T-helper 2 cell treated with Interferon-gamma antibody and Interleukin-4, amounts not matched to agents 100 ng/mL and 5 ng/mL, for 36 hours (primary cell): ENCODE measurements around the gene CDS2. TPM values are rescaled to one million over a fixed set of nuclear protein-coding genes. Genes with fewer than 3 reads are reported as not detected.

Source experiments
- intact Hi-C: fragments of 100-400 bp; cut with micrococcal nuclease; formaldehyde crosslinking; loops from one replicate; pipeline ENCODE4 v1.15.1; 2023
- total RNA-seq: library from RNA; stranded (reverse); gene quantifications from 2 replicates; pipeline ENCODE4 v1.2.3, GENCODE V29; 2022

Gene CDS2
- total RNA-seq, 1 donor from 2014 or later = 51.9 TPM

DNA sequence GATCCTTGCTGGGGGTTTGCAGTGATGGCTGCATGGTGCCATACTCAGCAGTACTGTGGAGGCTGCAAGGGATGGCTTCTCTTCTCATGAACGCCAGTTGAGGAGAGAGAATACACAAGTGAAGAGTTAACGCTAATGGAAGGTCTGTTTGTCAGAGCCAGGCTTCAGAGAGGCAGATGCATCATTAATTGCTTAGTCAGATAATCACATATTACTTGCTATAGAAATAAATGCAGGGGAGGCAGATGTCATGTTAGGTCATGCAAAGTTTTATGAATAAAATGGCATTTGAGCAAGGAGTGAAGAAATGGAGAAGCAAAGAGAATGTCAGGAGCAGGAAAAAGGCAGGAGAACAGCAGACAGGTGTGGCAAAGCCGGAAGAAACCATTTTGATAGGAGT, 51.2 kb downstream of the CDS2 start:
- intact Hi-C loops = no loop called here

DNA sequence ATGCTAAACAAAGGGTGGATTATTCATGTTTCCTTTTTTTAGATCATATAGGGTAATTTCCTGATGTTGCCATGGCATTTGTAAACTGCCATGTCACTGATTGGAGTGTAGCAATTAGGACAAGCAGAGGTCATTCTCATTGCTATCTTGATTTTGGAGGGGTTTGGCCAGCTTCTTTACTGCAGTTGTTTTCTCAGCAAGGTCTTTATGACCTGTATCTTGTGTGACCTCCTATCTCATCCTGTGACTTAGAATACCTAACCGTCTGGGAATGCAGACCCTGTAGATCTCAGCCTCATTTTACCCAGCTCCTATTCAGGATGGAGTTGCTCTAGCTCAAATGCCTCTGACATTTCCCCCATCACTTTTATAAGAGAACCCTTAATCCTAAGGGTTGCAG, 53.6 kb downstream of the CDS2 start:
- intact Hi-C loops = no loop called here

DNA sequence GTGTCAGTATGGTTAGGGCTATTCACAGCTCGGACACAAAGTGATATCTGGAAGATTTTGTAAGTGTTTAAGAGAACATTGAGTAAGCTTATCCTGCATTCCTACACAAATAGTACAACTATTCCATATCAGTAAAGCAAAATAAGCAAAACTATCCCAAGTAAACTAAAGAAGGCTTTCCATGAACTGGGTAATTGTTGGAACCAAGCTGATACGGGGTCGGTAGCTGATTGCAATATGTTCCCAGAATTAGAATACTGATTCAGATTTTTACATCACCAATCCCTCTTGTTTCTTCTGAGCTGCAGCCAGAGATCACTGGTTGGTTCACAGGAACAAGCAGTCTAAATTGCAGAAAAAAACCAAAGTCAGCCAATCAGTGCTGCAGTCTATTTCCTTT, 54.1 kb downstream of the CDS2 start:
- intact Hi-C loops = no loop called here

DNA sequence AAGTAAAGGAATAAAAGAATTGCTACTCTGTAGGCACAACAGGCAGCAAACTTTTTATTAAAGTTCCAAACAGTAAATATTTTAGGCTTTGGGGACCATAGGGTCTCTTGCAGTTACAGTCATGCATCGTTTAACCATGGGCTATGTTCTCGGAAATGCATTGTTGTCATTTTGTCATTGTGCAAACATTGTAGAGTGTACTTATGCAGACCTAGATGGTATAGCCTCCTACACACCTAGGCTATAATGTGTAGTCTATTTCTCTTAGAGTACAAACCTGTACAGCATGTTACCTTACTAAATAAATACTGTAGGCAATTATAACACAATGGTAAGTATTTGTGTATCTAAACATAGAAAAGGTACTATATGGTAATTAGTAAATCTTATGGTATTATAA, 54.7 kb downstream of the CDS2 start:
- intact Hi-C loops = no loop called here

DNA sequence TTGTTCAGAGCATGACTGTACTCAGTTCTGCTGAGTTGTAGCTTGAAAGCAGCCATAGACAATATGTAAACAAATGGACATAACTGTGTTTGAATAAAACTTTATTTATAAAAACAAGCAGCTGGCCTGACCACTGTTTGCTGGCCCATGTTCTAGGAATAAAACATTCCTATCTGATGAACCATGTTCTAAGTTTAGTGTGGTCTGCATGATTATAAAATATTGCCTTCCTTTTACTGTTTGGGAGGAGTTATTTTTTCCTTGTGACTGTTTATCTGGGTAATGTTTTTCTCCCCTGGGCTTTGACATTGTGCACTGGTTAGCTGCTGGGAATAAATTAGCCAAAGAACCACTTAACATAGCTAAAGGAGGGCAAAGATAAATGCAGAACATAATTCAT, 55.1 kb downstream of the CDS2 start:
- intact Hi-C loops = no loop called here

DNA sequence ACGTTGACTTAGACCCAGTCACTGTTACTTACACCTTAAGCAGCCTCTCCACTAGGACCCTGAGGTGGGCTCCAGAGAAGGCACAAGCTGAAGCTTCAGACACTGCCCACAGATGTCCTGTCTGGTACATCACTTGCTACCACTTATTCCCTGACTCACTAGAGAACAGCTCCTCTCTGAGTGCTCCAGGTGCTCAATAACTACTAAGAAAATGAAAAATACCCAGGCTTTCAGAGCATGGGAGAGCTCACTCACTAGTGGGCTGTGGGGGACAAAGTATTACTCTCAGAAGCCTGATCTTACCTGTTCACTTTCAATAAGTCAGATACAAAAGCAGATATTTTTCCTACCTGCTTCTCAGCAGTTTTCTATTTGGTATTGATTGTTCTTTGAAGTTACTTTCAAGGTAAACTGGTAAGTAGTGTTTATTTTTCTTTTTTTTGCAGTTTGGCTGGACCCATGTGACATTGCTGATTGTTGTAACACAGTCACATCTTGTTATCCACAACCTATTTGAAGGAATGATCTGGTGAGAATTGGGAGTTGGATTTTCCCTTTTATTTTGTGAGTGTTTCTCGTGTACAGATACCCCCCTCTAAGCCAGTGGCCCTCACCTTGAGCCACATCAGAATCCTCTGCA, 55.9 kb downstream of the CDS2 start:
- intact Hi-C loops = no loop called here

DNA sequence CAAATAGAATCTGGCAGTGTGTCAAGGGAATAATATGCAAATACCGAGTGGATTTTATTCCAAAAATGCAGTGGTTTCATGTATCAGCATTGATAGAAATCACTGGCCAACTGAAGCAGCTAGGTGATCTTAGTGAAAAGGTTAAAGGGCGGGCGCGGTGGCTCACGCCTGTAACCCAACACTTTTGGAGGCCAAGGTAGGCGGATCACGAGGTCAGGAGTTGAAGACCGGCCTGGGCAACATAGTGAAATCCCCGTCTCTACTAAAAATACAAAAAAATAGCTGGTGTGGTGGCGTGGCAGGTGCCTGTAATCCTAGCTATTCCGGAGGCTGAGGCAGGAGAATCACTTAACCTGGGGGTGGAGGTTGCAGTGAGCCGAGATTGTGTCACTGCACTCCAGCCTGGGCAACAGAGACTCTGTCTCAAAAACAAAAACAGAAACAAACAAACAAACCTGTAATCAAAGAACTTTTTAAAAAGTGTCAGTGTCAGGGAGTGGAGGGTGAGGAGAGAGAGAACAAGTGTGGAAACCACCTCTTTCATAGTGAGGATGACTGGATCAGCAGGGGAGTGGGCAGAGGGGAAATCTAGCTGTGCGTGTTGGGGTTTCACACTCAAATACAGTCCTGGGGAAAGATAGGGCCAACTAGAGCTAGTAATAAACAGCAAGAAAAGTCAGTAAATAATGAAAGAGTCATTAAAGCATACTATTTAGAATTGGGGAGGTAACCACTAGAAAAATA, 57.1 kb downstream of the CDS2 start:
- intact Hi-C loops = no loop called here

DNA sequence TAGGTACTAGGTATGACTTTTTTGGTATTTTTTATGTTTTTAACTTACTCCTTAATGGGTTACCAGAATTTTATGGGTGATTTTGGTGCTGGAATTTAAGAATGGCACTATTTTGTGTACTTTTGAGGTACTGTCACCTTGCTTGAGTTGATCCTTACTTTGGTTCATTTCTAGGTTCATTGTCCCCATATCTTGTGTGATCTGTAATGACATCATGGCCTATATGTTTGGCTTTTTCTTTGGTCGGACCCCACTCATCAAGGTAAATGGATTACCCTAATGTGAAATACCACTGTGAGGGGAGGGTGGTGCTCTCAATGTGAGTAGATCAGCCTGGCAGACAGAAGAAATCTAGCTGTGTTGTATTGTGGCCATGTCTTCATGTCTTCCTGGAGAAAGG, 57.9 kb downstream of the CDS2 start:
- intact Hi-C loops = no loop called here

DNA sequence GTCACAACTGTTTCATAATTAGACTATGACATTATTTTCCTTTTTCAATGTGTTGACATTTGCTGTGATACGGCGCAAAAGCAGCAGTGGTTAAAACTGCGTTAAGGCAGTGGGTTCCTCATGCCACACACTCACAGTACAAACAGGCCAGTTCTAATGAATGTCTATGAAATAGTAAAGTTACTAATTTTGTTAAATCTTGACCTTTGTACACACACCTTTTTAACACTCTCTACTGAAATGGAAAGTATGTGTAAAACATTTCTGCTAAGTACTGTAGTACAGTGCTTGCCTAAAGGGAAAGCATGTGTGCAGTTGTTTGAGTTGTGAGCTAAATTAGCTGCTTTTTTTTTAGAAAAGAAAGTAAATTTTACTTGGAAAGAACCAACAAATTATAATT, 60.3 kb downstream of the CDS2 start:
- intact Hi-C loops = no loop called here

DNA sequence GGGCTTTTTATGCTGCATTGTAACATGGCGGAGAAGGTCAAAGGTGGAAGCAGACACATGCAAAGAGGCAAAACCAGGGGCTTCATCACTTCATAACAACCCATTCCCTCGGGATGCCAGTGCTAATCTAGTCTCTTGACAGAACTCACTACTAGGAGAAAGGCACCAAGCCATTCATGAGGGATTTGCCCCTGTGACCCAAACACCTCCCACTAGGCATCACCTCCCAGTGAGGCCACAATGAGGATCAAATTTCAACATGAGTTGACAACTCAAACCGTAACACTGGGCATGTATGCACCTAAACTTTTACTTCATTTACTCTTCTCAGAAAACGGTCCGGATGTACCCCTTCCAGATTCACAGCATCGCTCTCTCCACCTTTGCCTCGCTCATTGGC, 61.9 kb downstream of the CDS2 start:
- intact Hi-C loops = no loop called here

DNA sequence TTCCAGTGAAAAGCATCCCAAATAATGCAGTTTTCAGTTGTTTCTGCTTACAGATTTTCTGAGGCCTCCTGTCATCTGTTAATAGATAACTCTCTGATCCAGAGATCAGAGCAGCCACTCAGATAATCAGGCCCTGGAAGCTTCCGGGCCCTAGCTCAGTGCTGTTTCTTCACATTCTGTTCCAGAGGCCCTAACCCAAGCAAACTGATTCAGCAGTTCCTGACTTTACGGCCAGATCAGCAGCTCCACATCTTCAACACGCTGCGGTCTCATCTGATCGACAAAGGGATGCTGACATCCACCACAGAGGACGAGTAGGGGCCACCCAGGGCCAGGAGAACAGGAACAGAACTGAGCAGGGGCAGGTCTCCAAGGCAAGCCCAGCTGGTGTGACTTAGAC, 63.1 kb downstream of the CDS2 start:
- intact Hi-C loops = no loop called here

DNA sequence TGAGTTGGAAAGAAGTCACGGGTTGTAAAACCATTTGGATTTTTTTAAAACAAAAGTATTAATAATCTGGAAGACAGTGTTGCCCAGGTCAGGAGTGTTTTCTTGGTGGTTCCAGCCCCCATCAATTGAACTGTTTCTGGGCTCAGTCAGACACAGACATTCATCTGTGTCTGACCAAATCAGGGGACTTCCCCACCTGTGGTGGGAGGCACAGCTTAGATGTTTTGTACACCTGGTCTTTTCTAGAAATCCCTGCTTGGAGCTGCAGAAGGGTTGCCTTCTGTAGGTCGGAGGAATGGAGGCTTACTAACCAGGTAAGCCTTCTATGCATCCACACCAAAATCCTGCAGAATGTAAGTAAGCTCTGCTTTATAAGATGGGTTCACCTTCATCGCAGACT, 63.6 kb downstream of the CDS2 start:
- intact Hi-C loops = no loop called here

DNA sequence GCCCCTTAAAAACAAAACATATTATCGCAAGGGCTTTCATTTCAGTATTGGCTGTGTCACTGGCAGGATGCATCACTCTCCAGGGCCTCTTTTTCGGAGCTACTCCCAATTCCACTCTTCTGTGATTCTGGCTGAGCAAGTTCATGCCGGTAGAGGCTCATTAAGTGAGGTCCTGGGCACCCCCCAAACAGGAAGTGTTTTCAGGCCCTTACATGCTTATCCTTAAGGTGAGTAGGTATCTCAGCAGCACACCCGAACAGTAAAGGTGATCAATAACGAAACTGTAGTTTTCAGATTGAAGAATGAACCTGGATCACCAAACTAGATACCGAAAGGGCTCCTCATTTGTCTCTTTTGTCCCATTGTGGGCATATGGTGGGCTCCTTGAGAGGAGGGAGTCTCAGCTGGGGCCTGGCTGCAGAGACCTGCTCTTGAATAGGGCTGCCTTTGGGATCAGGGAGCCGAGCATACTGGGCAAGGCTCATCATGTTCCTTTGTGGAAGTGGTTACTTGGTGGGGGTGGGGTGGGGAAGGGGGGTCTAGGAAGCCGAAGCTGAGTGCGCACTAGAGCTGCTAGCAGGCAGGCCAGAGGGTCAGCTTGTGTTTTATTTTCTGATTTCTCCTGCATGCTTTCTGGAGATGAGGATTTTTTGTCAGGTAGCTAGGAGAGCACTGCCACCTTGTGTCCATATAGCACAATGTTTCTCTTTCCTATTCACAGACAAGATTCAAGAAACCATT, 65.2 kb downstream of the CDS2 start:
- intact Hi-C loops = loop anchor here (1.0 kb wide), 2 partner anchors 66 to 114 kb away; no protein-coding TSS in a partner anchor

DNA sequence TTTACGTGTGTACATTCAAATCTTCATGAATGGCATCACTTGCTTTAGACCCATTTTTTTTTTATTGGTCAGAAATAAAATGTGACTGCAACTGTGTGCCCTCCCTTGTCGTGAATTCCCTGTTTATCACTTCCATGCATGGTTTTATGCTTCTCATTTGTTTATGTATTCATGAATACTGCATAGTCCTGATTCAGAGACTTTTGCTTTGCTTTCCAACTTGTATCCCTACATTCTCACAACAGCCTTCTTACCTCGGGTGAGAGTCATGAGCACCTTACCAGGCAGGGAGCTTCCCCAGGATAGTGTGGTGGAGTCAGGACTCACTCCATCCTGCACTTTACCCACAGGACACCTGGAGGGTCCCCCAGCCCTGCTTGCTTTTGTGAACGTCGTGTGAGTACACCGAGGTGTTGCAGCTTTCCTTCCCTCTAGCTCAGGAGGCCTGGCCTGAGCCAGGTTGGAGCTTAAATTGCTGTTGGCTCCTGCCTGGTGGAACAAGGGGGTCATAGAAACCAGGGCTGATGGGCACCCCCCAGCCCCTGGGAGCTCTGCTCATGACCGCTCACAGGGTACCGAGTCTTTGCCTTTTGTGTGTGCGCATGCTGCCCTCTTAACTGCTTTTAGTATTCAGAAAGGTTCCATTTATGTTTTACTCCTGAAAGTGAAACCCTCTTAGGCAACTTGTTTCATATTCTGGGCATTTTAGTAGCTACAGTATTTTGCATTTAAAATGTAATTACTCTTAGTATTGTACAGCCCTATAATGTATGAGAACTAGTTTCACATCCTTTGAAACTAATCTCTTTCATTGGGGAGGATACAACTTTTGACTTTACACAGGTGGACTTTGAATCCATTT, 66.0 kb downstream of the CDS2 start:
- intact Hi-C loops = loop anchor here (1.0 kb wide), 2 partner anchors 66 to 114 kb away; no protein-coding TSS in a partner anchor

DNA sequence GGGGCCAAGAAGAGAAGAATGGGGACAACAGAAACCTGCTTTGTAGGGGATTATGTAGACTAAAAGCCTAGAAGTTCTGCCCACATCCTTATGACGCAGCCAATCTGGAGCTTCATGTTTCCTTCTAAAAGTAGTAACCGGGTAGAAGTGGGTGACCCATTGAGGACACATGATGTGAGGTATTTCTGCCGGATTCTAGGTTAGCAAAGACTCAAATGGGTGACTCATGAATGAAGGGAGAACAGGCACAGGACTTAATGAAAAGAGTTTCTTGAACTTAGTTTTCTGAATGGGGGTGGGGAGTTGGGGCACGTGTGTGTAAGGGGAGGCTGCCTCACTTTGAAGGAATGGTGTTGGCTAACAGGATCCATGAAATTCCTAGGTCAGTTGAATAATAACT, 68.8 kb downstream of the CDS2 start:
- intact Hi-C loops = no loop called here

DNA sequence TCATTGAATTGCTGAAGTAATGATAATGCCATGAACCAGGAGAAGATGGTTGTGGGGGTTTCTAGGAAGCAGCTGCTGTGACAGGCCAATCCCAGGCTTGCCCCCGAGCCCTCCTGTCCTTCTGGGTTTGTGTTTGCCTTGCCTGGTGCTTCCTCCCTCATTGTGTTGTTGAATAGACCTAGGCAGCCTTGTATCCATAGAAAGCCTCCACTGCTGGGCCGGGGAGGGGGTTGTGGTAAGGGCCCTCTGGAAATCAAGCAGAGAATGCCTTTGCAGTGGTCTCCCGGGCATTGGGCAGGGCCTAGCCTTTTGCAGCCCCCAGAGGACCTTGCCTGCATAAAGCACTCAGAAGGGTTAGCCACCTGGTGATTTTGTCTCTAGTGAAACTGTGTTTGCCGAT, 69.3 kb downstream of the CDS2 start:
- intact Hi-C loops = no loop called here

DNA sequence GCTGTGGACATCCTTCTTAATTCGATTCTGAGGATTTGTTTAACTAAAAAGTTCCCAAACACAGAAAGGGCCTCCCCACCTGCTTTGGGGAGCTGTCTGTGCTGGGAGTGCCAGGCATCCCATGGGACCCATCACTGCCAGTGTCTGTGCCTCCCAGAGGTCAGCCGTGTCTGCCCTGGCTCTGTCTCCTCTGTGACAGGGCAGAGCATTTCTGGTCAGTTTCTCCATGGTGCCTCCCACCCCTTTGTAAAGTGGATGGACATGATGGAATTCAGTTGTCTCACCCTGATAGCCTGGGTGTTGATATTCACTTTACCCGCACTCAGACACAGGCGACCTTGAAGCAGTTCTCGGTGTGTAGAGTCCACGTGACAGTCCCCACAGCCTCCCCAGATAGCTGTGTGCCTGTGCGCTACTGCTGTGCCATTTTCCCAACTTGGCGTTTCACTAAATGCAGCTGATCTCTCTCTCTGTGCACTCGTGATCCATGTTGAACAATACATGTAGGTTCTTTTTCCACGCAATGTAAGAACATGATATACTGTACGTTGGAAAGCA, 70.5 kb downstream of the CDS2 start:
- intact Hi-C loops = no loop called here

DNA sequence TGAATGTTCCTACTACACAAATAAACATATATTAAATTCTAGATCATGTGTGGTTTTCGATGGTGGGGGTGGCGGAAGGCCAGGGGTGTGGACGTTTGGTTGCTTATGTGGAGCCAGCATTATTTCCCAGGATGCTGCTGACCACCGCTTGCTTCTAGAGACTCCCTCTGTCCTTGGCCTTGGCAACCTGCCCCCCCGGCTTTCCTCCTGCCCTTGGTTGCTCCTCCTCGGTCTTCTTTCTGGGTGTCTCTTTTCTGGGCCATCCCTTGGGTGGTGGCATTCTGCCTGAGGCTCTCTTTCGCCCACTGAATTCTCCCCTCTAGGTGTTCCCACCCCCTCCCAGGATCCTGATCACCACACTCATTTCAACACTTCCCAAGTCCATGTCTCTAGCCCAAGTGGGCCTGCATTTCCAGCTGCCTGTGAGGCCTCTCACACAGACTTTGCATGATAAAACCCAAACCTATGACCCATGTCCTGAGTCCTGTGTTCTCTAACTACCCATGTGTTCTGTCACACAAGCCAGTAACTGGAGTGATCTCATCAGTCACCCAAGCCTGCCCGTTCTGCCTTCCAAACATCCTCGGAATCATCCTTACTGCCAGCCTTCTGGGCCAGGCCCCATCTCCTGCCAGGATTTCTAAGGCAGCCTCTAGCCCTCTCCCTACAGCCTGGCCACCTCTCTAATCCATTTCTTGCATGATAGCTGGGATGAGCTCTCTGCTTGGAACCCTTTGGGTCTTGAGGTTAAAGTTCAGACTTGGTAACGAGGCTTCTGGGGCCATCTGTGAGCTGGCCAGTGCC, 71.2 kb downstream of the CDS2 start:
- intact Hi-C loops = no loop called here

DNA sequence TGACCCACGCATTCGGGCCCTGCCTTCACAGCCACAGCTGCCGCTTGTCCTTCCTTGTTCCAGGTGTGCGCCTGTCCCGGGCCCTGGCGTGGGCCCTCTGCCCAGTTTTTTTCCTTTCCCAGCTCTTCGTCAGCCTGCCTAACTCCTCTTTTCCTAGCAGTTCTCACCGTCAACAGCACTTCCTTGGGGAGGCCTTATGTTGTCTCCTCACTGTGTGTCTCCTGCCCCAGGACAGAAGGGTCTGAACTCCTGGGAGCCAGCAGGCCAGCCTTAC, 71.8 kb downstream of the CDS2 start:
- intact Hi-C loops = no loop called here

DNA sequence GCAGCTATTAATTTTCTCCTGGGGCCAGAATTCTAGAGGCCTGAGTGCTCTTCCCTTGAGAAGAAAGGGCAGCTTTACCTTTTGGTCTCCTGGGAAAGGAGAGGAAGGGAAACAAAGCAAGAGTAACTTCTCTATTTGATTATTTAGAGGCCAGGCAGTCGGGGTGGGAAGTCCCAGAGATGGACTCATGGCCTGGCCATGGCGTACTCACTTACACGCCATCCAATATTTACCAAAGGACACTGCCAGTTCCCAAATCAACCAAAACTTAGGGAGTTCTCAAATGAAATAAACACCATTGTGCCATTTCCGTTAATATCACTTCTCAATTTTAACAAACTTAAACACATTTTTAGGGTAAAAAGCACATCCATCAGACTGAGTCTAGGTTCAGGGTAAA, 76.6 kb downstream of the CDS2 start:
- intact Hi-C loops = no loop called here
